K562 treated with DMSO at 1 percent for 12 hours (cell line): Measurements from ENCODE around the gene RDH5. TPM values are rescaled to one million over a fixed set of nuclear protein-coding genes. Genes with fewer than 3 reads are reported as not detected.

Source experiments
- total RNA-seq: library from RNA; unstranded; fragments of 300-600 nt; gene quantifications from 2 replicates; pipeline ENCODE4 v1.2.3, GENCODE V29; 2022; ENCODE audit not compliant: insufficient read depth

The RDH5 gene
- total RNA-seq = 2.2 and 4.0 TPM in 2 replicates

DNA sequence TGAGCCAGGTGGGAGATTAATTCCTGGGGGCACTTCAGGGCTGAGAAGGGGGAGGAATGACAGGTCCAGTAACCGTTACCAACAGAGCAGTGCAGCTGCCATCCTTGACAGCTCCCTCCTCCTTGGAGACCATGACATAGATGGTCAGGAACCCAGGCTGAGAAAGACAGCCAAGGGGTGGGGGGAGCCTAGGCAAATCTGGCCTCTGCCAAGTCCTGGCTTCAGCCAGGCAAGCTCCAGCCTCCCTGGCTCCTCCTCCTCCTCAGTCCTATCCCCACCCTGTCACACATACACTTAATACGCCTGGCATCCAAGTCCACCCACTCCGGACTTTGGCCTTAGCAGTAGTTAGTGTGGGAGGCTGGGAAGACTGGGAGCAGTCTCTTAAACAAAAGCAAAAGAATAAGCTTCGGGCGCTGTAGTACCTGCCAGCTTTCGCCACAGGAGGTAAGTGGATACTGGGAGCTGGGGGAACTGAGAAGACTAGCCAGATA lies at the start of gene RDH5:
Gene RDH5, plus strand, starts transcription at position 323 of the 494 bp plus-strand sequence. CDS start 792 bp downstream, outside the sequence.

DNA sequence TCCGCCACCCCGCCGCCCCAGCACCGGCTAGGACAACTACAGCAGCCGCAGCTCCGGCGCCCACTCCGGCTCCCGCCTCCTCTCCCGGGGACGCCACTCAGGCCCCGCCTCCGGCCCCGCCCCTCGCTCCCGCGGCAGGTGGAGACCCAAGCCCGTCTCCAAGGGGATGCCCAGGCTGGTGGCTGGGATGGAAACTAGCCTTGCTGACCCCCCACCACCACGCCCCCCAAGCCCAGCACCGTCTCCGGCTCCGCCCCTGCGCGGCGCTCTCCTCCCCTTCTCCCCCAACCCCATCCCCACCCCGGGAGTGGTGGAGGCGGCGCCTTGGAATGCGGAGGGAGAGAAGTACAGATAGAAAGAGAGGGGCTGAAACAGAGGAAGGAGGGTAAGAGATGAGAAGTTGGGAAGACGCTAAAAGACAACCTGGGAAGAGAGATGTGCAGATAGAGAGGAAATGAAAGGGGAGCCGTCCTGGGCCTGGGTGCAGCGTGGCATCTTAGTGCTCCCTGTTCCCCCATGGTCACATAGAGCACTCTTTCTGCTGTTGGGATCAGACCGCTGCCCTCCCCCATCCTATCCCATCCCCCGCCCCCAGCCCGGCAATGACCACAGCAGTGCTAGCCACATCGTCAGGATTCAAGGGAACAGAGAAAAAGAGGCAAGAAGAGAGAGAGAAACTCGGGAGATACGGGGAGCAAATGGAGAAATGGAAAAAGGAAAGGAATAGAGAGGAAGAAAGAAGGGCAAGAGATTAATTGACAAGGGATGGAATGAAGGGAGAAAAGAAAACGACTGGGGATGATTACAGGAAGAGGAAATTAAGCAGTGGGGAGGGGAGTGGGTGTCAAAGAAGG lies 12.1 kb upstream of the RDH5 start, which contains the start of gene ITGA7:
Gene ITGA7, minus strand, starts transcription at position 64 of the 854 bp plus-strand sequence. CDS start 222 bp downstream, outside the sequence.

DNA sequence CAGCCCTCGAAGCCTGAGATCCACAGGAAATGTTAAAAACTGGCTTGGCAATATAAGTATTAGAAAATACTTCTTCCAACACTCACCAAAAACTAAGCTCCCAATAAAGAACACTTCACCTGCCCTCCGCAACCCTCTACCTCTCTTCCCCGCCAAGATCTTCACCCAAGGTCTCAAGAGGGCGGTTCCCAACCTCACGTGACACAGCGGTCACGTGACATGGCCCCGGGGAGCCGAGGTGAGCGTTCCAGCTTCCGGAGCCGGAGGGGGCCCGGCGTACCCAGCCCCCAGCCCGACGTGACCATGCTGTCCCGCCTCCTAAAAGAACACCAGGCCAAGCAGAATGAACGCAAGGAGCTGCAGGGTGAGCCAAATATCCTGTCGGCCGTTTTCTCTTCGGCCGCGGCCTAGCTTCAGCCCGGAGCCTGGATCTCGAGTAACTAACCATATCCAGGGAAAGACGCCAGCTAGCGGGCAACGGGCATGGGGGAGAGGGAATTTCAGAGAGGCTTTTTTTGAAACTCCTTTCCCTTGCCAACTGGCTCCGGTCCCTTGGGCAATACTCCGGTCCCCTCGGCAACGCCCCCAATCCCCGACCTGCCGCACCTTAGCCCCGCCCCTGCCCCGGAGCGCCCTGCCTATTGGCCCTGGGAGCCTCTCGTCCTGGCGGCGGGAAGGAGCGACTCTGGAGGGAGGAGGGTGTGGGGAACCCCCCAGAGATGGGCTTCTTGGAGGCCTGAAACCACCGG lies 4.2 kb upstream of the RDH5 start, which contains the start of gene BLOC1S1:
Gene BLOC1S1, plus strand, starts transcription at position 214 of the 749 bp plus-strand sequence. Its CDS starts 6 bp downstream, at position 220.

DNA sequence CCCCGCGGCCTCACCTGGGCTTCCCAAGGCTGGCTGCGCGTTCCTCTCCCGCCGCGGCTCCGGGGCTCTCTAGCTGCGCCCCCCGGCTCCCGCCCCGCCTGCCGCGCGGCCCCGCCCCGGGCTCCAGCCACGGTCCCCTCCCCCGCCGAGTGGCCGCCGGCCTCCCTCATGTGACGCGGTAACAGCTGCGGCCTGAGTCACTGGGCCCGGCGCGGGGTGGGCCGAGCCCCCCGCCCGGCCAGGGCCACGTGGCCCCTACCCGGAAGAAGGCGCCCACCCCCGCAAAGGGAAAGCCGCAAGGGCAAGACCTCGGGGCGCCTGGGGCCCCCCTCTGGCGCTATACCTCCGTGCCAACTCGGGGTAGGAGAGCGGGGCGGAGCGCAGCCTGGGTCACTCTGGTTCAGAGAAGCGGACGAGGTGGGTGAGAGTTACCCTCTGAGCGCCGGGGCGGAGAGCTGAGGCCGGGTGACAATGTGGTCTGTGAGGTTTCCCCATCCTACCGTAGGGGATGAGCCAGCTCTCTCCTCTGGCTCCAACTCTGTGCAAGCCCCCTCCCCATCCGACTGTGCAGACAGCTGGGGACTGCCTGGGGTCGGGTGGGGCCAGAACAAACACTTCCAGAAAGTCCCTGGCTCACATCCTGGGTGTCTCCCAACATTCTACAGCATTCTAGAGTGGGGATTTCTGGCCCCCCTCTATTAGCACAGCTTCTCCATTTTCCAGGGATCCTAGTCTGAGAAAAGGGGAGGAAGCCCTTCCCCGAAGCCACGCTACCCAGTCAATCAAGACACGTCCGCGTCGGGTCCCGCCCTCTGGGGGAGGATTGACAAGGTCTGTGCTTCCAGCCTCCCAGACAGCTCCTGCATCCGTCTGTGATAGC lies 9.0 kb downstream of the RDH5 start, which contains the start of gene CD63:
Gene CD63, minus strand, starts transcription at position 71 of the 880 bp plus-strand sequence. CDS start 668 bp downstream, outside the sequence.

GRCh38 chr12:55742719-55743405 lies 22.7 kb downstream of the RDH5 start, which contains the start of gene GDF11:
Gene GDF11, plus strand, starts transcription at chr12:55743122. Its CDS starts 195 bp downstream, at chr12:55743317.

Other genes starting within 250 kb of the RDH5 start
- not detected in 2 replicates for gene OR6C68, start 228.0 kb upstream of the RDH5 start, total RNA-seq
- not detected in 2 replicates for gene OR6C4, start 170.8 kb upstream of the RDH5 start, total RNA-seq
- not detected in 2 replicates for gene OR2AP1, start 147.9 kb upstream of the RDH5 start, total RNA-seq
- gene OR10P1, start 83.5 kb upstream of the RDH5 start, total RNA-seq = not detected in 2 replicates
- 0.82 and 3.9 TPM in 2 replicates for gene ITGA7, start 12.5 kb upstream of the RDH5 start, total RNA-seq
- 72.5 and 131 TPM in 2 replicates for gene BLOC1S1, start 4.3 kb upstream of the RDH5 start, total RNA-seq
- 1,001 and 1,162 TPM in 2 replicates for gene CD63, start 8.6 kb downstream of the RDH5 start, total RNA-seq
- 6.8 and 8.7 TPM in 2 replicates for gene GDF11, start 22.7 kb downstream of the RDH5 start, total RNA-seq
- 95.9 and 113 TPM in 2 replicates for gene SARNP, start 97.3 kb downstream of the RDH5 start, total RNA-seq
- gene ORMDL2, start 97.6 kb downstream of the RDH5 start, total RNA-seq = 14.8 and 20.8 TPM in 2 replicates
- gene DNAJC14, start 109.2 kb downstream of the RDH5 start, total RNA-seq = 10.8 and 24.3 TPM in 2 replicates
- gene MMP19, start 122.5 kb downstream of the RDH5 start, total RNA-seq = 0.61 and 1.6 TPM in 2 replicates
- gene PYM1, start 207.5 kb downstream of the RDH5 start, total RNA-seq = 25.3 and 31.8 TPM in 2 replicates
- 20.0 and 41.3 TPM in 2 replicates for gene DGKA, start 210.8 kb downstream of the RDH5 start, total RNA-seq
- gene PMEL, start 245.6 kb downstream of the RDH5 start, total RNA-seq = 1.6 and 2.3 TPM in 2 replicates
- 60.8 and 102 TPM in 2 replicates for gene CDK2, start 246.4 kb downstream of the RDH5 start, total RNA-seq